ENCODE measurements around the gene MGARP. TPM values are rescaled to one million over a fixed set of nuclear protein-coding genes. Genes with fewer than 3 reads are reported as not detected.

The MGARP gene
- total and polyA plus RNA-seq, 9 of the 15 experiments (the other 6 are each of a cell fraction or from before 2014, with no cell fraction given), result 0.11 to 0.45 (median 0.23) TPM; not detected in 4

DNA sequence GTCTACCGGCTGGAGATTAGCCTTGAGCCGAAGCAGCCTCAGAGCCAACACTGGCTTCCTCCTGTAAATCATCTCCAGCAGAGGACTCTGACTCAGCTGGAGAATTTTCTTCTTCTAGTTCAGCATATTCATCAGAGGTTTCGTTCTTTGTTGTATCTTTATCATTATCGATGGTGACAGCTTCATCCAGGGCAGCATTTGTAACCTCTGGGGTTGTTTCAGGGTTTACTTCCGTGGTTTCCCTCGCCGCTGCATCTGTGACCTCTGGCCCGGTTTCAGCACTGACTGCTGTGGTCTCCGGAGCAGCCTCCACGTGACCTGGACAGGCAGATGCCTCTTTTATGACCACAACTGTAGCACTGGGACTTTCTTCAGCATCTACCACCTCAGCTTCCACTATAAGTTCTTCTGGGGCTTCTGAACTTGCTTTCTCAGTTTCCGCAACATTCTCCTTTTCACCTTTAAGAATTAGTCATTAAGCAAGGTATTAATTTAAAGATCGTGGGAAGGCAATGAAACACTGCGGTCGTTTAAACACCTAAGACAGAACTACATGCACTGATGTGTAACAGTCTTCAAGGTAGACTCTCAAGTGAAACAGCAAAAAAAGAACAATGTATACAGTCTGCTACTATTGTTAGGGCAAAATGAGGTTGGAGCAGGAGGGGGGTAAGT, 13.3 kb downstream of the MGARP start (continued):
- TF ChIP-seq FOXO4 (CRISPR knock-in tag; IDR thresholded peaks at IDR 0.05), result no peak
- no peak for TF ChIP-seq THRA (IDR thresholded peaks at IDR 0.05)
- TF ChIP-seq E2F4 (CRISPR knock-in tag; IDR thresholded peaks at IDR 0.05; ENCODE audit: low read depth), result no peak
- TF ChIP-seq, protein P1, sequence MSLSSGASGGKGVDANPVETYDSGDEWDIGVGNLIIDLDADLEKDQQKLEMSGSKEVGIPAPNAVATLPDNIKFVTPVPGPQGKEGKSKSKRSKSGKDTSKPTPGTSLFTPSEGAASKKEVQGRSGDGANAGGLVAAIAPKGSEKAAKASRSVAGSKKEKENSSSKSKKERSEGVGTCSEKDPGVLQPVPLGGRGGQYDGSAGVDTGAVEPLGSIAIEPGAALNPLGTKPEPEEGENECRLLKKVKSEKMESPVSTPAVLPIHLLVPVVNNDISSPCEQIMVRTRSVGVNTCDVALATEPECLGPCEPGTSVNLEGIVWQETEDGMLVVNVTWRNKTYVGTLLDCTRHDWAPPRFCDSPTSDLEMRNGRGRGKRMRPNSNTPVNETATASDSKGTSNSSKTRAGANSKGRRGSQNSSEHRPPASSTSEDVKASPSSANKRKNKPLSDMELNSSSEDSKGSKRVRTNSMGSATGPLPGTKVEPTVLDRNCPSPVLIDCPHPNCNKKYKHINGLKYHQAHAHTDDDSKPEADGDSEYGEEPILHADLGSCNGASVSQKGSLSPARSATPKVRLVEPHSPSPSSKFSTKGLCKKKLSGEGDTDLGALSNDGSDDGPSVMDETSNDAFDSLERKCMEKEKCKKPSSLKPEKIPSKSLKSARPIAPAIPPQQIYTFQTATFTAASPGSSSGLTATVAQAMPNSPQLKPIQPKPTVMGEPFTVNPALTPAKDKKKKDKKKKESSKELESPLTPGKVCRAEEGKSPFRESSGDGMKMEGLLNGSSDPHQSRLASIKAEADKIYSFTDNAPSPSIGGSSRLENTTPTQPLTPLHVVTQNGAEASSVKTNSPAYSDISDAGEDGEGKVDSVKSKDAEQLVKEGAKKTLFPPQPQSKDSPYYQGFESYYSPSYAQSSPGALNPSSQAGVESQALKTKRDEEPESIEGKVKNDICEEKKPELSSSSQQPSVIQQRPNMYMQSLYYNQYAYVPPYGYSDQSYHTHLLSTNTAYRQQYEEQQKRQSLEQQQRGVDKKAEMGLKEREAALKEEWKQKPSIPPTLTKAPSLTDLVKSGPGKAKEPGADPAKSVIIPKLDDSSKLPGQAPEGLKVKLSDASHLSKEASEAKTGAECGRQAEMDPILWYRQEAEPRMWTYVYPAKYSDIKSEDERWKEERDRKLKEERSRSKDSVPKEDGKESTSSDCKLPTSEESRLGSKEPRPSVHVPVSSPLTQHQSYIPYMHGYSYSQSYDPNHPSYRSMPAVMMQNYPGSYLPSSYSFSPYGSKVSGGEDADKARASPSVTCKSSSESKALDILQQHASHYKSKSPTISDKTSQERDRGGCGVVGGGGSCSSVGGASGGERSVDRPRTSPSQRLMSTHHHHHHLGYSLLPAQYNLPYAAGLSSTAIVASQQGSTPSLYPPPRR (CRISPR knock-in tag; IDR thresholded peaks at IDR 0.05; ENCODE audit: borderline replicate concordance), result peak; percentile 91; the same call in 1 of the 2 replicates
- no peak for TF ChIP-seq POLR2A (conservative IDR thresholded peaks at IDR 0.05)
- TF ChIP-seq POLR2B (IDR thresholded peaks at IDR 0.05; ENCODE audit: low read depth, partially characterized antibody), result no peak
- peak; percentile 64 for TF ChIP-seq MTA2 (IDR thresholded peaks at IDR 0.05; ENCODE audit: low read depth)
- peak; percentile 90 for TF ChIP-seq DPF2 (IDR thresholded peaks at IDR 0.05)
- TF ChIP-seq TBL1XR1 (IDR thresholded peaks at IDR 0.05; ENCODE audit: low read length in 2 of 2), result peak; percentile 45 to 76; a peak in 2 of 4 replicates
- TF ChIP-seq ZNF592 (IDR thresholded peaks at IDR 0.05), result 0 out of 2 replicates have a peak, but pooled peaks have one; percentile 39
- TF ChIP-seq SP1 (CRISPR knock-in tag; IDR thresholded peaks at IDR 0.05), result peak; percentile 51; the same call in 1 of the 2 replicates
- TF ChIP-seq DACH1 (IDR thresholded peaks at IDR 0.05; ENCODE audit: partially characterized antibody), result peak; percentile 43
- peak; percentile 69; the same call in 1 of the 2 replicates for TF ChIP-seq PML (IDR thresholded peaks at IDR 0.05; ENCODE audit: low read length)
- TF ChIP-seq, protein P2, sequence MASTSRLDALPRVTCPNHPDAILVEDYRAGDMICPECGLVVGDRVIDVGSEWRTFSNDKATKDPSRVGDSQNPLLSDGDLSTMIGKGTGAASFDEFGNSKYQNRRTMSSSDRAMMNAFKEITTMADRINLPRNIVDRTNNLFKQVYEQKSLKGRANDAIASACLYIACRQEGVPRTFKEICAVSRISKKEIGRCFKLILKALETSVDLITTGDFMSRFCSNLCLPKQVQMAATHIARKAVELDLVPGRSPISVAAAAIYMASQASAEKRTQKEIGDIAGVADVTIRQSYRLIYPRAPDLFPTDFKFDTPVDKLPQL (IDR thresholded peaks at IDR 0.05; ENCODE audit: extremely low read depth, insufficient read length), result no peak

Data from K562 (cell line).